22Rv1 (cell line): Measurements from ENCODE around the gene PLAAT3.

Source experiments
- ZFX ChIP-seq: fragments of 450-650 bp; IDR thresholded peaks from 2 replicates; pipeline ENCODE4 v1.6.1; 2017; ENCODE audit warnings: antibody characterized with exemption, borderline replicate concordance
- TF ChIP-seq, protein P1 (sequence below): fragments of 450-650 bp; IDR thresholded peaks from 2 replicates; pipeline ENCODE4 v1.5.1; 2017; ENCODE audit warnings: mild to moderate bottlenecking

DNA sequence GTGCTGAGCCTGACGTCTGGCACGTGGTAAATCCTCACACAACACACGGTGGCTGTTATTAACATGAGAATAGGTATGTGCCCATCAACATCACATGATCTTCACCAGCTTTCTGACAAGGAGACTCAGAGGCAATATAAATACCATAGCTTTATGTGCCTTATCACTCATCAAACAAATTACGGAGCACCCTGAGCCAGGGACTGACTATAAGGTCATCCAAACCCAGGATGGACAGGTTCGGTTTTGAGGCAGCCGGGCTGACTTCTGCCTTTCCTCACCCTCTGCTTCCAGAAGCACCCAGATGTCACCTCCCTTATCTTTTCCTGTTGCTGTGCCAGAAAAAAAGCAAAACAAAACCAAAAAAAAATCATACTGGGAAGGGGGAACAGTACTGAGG, 5.7 kb upstream of the PLAAT3 start:
- TF ChIP-seq, protein P1, sequence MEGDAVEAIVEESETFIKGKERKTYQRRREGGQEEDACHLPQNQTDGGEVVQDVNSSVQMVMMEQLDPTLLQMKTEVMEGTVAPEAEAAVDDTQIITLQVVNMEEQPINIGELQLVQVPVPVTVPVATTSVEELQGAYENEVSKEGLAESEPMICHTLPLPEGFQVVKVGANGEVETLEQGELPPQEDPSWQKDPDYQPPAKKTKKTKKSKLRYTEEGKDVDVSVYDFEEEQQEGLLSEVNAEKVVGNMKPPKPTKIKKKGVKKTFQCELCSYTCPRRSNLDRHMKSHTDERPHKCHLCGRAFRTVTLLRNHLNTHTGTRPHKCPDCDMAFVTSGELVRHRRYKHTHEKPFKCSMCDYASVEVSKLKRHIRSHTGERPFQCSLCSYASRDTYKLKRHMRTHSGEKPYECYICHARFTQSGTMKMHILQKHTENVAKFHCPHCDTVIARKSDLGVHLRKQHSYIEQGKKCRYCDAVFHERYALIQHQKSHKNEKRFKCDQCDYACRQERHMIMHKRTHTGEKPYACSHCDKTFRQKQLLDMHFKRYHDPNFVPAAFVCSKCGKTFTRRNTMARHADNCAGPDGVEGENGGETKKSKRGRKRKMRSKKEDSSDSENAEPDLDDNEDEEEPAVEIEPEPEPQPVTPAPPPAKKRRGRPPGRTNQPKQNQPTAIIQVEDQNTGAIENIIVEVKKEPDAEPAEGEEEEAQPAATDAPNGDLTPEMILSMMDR, result no peak
- no peak for TF ChIP-seq ZFX
